GM21576 (cell line): ENCODE data around the gene KRT72.

Source experiments
- ATAC-seq: cut with Tn5 transposase; IDR thresholded peaks from one replicate; pipeline ENCODE4 v1.9.1; 2021; ENCODE audit warnings: mild to moderate bottlenecking, moderate library complexity; ENCODE audit not compliant: unreplicated experiment

KRT72 gene

GRCh38 chr12:52630599-52631200 is 29.4 kb upstream of the KRT72 start:
- ATAC-seq: no peak

GRCh38 chr12:52630008-52630500 is 28.8 kb upstream of the KRT72 start:
- ATAC-seq: no peak

- no peak for ATAC-seq
Observed at GRCh38 chr12:52629281-52630007, 28.2 kb upstream of the KRT72 start.

GRCh38 chr12:52628841-52629240 is 27.6 kb upstream of the KRT72 start:
- no peak for ATAC-seq

GRCh38 chr12:52628111-52628507 is 26.8 kb upstream of the KRT72 start:
- no peak for ATAC-seq

- ATAC-seq: no peak
Observed at GRCh38 chr12:52627395-52628110, 26.3 kb upstream of the KRT72 start.

- ATAC-seq: no peak
Observed at GRCh38 chr12:52622349-52622748, 21.1 kb upstream of the KRT72 start.

GRCh38 chr12:52618866-52619265 is 17.6 kb upstream of the KRT72 start:
- no peak for ATAC-seq

- ATAC-seq: no peak
Observed at GRCh38 chr12:52618216-52618615, 17.0 kb upstream of the KRT72 start, which contains the start of gene KRT73. TSS of gene KRT73 (minus strand) at chr12:52618559. CDS start at chr12:52618524, 35 bp downstream.

GRCh38 chr12:52617403-52617785 is 16.1 kb upstream of the KRT72 start:
- no peak for ATAC-seq

GRCh38 chr12:52616680-52617402 is 15.6 kb upstream of the KRT72 start:
- ATAC-seq: no peak

- no peak for ATAC-seq
Observed at GRCh38 chr12:52615912-52616311, 14.6 kb upstream of the KRT72 start.

GRCh38 chr12:52615208-52615868 is 14.1 kb upstream of the KRT72 start:
- no peak for ATAC-seq

- ATAC-seq: no peak
Observed at GRCh38 chr12:52614381-52615207, 13.3 kb upstream of the KRT72 start.

GRCh38 chr12:52613384-52614030 is 12.2 kb upstream of the KRT72 start:
- no peak for ATAC-seq

- no peak for ATAC-seq
Observed at GRCh38 chr12:52612431-52613383, 11.4 kb upstream of the KRT72 start.

- ATAC-seq: no peak
Observed at GRCh38 chr12:52611080-52611468, 9.8 kb upstream of the KRT72 start.
